Measurements from ENCODE around the gene C2CD2.

DNA sequence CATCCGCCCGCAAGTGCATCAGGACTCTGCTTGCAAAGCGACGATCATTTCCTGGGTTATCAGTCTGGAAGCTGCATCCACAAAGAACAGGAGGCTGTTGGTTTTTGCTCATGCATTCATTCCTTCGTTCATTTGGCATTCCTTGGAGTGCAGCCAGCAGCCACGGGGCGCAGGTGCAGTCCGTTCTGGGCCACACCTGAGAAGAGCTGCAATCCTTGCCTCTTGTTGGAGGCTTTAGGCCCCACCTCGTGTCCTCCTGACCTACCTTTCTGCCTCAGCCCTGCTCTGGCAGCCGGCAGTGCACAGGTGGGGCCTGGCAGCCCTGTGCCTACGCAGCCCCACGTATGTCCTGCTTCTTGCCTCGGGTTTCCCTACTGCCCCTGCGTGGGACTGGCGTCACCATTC lies 19.6 kb upstream of the C2CD2 start:
- TF ChIP-seq, protein P1, sequence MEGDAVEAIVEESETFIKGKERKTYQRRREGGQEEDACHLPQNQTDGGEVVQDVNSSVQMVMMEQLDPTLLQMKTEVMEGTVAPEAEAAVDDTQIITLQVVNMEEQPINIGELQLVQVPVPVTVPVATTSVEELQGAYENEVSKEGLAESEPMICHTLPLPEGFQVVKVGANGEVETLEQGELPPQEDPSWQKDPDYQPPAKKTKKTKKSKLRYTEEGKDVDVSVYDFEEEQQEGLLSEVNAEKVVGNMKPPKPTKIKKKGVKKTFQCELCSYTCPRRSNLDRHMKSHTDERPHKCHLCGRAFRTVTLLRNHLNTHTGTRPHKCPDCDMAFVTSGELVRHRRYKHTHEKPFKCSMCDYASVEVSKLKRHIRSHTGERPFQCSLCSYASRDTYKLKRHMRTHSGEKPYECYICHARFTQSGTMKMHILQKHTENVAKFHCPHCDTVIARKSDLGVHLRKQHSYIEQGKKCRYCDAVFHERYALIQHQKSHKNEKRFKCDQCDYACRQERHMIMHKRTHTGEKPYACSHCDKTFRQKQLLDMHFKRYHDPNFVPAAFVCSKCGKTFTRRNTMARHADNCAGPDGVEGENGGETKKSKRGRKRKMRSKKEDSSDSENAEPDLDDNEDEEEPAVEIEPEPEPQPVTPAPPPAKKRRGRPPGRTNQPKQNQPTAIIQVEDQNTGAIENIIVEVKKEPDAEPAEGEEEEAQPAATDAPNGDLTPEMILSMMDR (IDR thresholded peaks at IDR 0.05), result no peak
- TF ChIP-seq POLR2A (IDR thresholded peaks at IDR 0.05), result no peak

All from Peyer's patch (tissue), 4 donors.